GM12873 (cell line): Measurements from ENCODE around the gene PIGL.
A peak's percentile ranks its signal among the peaks of the same experiment; 100 is the strongest.

Experiments used
- CTCF ChIP-seq: IDR thresholded peaks from 2 replicates; pipeline ENCODE4 v1.5.1; 2012; ENCODE audit warnings: low read depth, mild to moderate bottlenecking, moderate library complexity, low read length, control low read depth; ENCODE audit not compliant: insufficient read depth; ENCODE audit errors: missing control alignments

PIGL gene

GRCh38 chr17:16297367-16298139, 80.5 kb downstream of the PIGL start:
- TF ChIP-seq CTCF = no peak

GRCh38 chr17:16298140-16298662, 81.2 kb downstream of the PIGL start:
- TF ChIP-seq CTCF = no peak

- no peak for TF ChIP-seq CTCF
Observed at GRCh38 chr17:16300554-16300953, 83.5 kb downstream of the PIGL start.

GRCh38 chr17:16301963-16302855, 85.2 kb downstream of the PIGL start:
- no peak for TF ChIP-seq CTCF

GRCh38 chr17:16302856-16303255, 85.8 kb downstream of the PIGL start:
- no peak for TF ChIP-seq CTCF

GRCh38 chr17:16304830-16305229, 87.8 kb downstream of the PIGL start:
- TF ChIP-seq CTCF = peak; percentile 72

GRCh38 chr17:16306211-16306610, 89.2 kb downstream of the PIGL start:
- no peak for TF ChIP-seq CTCF
